Kidney (tissue), 14 donors: ENCODE data around the gene CPA5. TPM values are rescaled to one million over a fixed set of nuclear protein-coding genes. Genes with fewer than 3 reads are reported as not detected.

Source experiments
- DNase-seq, 5 donors: peaks; one replicate each; pipeline ENCODE4 v3.0.0-alpha.2; 2013 to 2020
- FAIRE-seq: peaks from 2 replicates; lab custom pipeline; 2012; peaks lifted over from hg19 to GRCh38; lab: Jason Lieb, UNC
- H3K27ac ChIP-seq, 2 donors: one replicate each; pipeline ENCODE4 v1.7.0; 2013; ENCODE audit warnings: low read depth in 2 of 2, low read length in 2 of 2, inconsistent platforms in 1 of 2
- H3K27me3 ChIP-seq: one replicate; pipeline ENCODE4 v1.7.1; 2013; ENCODE audit warnings: low read length, inconsistent platforms; ENCODE audit not compliant: control insufficient read depth, insufficient read depth
- H3K36me3 ChIP-seq, 3 donors: one replicate each; pipeline versions ENCODE4 v1.7.0 to v1.7.1; 2013; ENCODE audit warnings: low read length in 3 of 3, control low read depth in 1 of 3, inconsistent platforms in 1 of 3; ENCODE audit not compliant: insufficient read depth in 3 of 3, control insufficient read depth in 2 of 3
- H3K4me1 ChIP-seq, 3 donors: one replicate each; pipeline versions ENCODE4 v1.7.0 to v1.7.1; 2013; ENCODE audit warnings: low read length in 3 of 3, inconsistent platforms in 1 of 3, low read depth in 1 of 3; ENCODE audit not compliant: control insufficient read depth in 2 of 3, insufficient read depth in 2 of 3
- H3K4me3 ChIP-seq, 3 donors: one replicate each; pipeline versions ENCODE4 v1.7.0 to v1.8.1; 2013; ENCODE audit warnings: low read length in 3 of 3, control low read depth in 1 of 3, inconsistent platforms in 1 of 3
- H3K9ac ChIP-seq, 3 donors: one replicate each; pipeline versions ENCODE4 v1.7.0 to v1.7.1; 2013; ENCODE audit warnings: low read length in 3 of 3, control low read depth in 1 of 3, inconsistent platforms in 1 of 3
- H3K9me3 ChIP-seq, 3 donors: one replicate each; pipeline versions ENCODE4 v1.7.0 to v1.7.1; 2013; ENCODE audit warnings: low read length in 3 of 3, control low read depth in 1 of 3, inconsistent platforms in 1 of 3; ENCODE audit not compliant: control insufficient read depth in 2 of 3, insufficient read depth in 1 of 3
- intact Hi-C: fragments of 100-400 bp; cut with DNase I; formaldehyde crosslinking; loops from one replicate; pipeline ENCODE4 v1.11.1; 2022
- polyA plus RNA-seq: library from polyadenylated mRNA; stranded (reverse); fragments of 350-450 nt; fragmentation: Illumina TruSeq; extraction: RNeasy Lipid Tissue Mini Kit (QIAGEN cat#74804); gene quantifications from one replicate; pipeline ENCODE4 v1.2.3, GENCODE V29; 2014; ENCODE audit warnings: low read depth, low replicate concordance; ENCODE audit not compliant: insufficient read depth
- total RNA-seq: library from RNA; stranded (reverse); fragmentation: NEBNext Ultra II Directional; extraction: Animal tissue kit (Norgen Biotek cat#: 25700); gene quantifications from one replicate; pipeline ENCODE4 v1.2.1, GENCODE V29; 2021
- TF ChIP-seq, protein P1 (sequence below): IDR thresholded peaks from 3 replicates; pipeline ENCODE4 v1.5.1; 2012; ENCODE audit warnings: mild to moderate bottlenecking, moderate library complexity, borderline replicate concordance; ENCODE audit not compliant: insufficient read depth; ENCODE audit errors: extremely low read depth
- donor health status: control.
- donor health status: control.
- donor health status: control.
- donor health status: control.
- donor health status: control.
- donor health status: DM: yes; HTN: yes; CAD: no.
- donor health status: Normal renal cell carcinoma (clear cell type).

Gene CPA5
- total and polyA plus RNA-seq, 2 donors from 2014 or later = 0.54 to 1.1 TPM

DNA sequence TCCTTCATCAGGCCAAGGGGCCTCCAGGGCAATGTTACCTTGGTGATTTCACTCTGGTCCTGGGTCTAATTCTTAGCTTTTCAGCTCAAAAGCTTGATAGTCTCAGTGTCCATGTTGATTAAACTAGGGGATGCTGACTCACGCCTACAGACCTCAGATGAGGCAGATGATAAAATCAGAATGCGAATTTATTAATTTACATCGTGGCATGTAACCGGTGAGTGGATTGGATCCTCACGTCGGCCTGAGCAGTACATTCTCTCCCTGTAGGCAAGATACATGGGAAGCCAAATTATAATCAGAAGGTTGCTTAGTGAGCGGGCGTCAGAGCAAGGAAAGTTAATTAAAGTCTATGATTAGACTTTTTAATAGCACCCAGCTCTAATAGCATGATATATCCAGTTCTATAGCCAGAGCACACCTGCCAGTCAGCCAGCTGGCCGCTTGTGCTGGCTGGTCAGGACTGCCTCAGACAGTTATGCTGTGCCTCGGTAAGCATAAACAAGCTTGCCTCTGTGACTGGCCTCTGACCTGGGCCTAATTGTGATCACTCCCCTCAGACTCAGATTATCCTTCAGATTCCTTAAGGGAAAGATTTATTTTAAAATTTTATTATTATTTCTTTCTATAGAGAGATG is 20.2 kb upstream of the CPA5 start:
- Histone ChIP-seq H3K9me3 (no peaks in the 10 kb centered on the region), H3K27me3 (no peaks in the 10 kb centered on the region), H3K9ac (no peak overlapping the region), H3K4me1 (no peaks in the 10 kb centered on the region), H3K27ac (no peak overlapping the region), H3K36me3 (no peaks in the 10 kb centered on the region), H3K4me3 (no peak overlapping the region)
- FAIRE-seq (no peak), DNase-seq (peak in 3 of 5 donors; percentile 24 to 50 (median 37))
- intact Hi-C loops = no loop called here
- TF ChIP-seq, protein P1, sequence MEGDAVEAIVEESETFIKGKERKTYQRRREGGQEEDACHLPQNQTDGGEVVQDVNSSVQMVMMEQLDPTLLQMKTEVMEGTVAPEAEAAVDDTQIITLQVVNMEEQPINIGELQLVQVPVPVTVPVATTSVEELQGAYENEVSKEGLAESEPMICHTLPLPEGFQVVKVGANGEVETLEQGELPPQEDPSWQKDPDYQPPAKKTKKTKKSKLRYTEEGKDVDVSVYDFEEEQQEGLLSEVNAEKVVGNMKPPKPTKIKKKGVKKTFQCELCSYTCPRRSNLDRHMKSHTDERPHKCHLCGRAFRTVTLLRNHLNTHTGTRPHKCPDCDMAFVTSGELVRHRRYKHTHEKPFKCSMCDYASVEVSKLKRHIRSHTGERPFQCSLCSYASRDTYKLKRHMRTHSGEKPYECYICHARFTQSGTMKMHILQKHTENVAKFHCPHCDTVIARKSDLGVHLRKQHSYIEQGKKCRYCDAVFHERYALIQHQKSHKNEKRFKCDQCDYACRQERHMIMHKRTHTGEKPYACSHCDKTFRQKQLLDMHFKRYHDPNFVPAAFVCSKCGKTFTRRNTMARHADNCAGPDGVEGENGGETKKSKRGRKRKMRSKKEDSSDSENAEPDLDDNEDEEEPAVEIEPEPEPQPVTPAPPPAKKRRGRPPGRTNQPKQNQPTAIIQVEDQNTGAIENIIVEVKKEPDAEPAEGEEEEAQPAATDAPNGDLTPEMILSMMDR = no peak

DNA sequence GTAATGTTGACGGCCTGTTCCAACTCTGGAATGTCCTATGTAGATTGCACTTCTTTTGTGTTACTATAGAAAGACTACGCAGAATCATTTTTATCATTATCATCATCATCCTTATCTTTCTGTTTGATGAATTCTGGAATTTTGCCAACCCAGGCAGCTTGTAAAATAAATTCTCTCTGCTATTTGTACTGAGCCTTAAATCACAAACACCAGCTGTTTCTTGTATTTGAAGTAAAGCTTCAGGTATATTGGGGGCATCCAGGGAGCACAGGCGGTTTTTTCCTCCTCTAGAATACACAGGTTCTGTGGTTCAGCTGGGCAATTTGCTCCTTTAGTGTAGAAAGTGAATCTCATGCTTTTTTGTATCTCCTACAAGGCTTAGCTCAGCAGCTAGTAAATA is 14.9 kb upstream of the CPA5 start:
- H3K4me3 ChIP-seq = no peak overlapping the region
- FAIRE-seq (no peak), DNase-seq (peak in 2 of 5 donors; percentile 47 to 71)
- H3K9ac ChIP-seq = no peak overlapping the region
- intact Hi-C loops = no loop called here
- H3K27me3 ChIP-seq = no peaks in the 10 kb centered on the region
- H3K4me1 ChIP-seq = no peaks in the 10 kb centered on the region
- H3K36me3 ChIP-seq = no peaks in the 10 kb centered on the region
- H3K9me3 ChIP-seq = no peaks in the 10 kb centered on the region
- no peak overlapping the region for H3K27ac ChIP-seq
- TF ChIP-seq, protein P1 = no peak

DNA sequence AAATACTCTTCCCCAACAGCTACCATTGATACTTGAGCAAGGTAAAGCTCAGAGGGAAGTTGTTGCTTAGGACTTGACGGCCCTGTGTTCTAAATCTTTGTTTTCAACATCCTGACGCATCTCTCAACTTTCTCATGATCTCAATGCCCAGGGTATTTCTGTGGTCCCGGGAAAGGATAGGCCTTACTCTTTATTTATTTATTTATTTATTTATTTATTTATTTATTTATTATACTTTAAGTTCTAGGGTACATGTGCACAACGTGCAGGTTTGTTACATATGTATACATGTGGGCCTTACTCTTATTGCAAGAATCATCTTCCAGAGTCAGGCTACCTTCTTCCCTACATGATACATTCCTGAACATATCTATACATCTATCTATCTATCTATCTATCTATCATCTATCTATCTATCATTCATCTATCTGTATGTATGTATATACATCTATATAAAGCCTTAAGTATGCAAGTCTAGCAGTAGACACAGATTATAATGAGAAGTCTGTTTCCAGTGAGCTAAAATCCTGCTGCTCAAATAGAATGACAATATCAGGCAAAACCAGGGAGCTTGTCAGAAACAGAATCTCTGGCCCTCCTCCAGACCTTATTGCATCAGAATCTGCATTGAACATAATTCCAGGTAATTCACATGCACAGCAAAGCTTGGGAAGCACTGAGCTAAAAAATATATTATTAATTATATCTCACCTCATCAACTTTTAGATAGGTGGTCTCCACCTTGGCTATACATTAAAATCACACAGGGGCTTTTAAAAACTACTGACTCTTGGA is 12.2 kb upstream of the CPA5 start:
- H3K4me1 ChIP-seq = no peaks in the 10 kb centered on the region
- no peaks in the 10 kb centered on the region for H3K9me3 ChIP-seq
- H3K27me3 ChIP-seq = no peaks in the 10 kb centered on the region
- TF ChIP-seq, protein P1 = no peak
- intact Hi-C loops = no loop called here
- FAIRE-seq = no peak
- no peak overlapping the region for H3K4me3 ChIP-seq
- no peak for DNase-seq
- H3K36me3 ChIP-seq = no peaks in the 10 kb centered on the region
- no peak overlapping the region for H3K27ac ChIP-seq
- H3K9ac ChIP-seq = no peak overlapping the region
